Islet precursor cell (in vitro differentiated cells): ENCODE measurements around the gene KCNT2.

Source experiments
- DNase-seq: peaks from one replicate; pipeline ENCODE4 v3.0.0-alpha.2; 2018

KCNT2 gene

GRCh38 chr1:196442366-196442765, 165.9 kb downstream of the KCNT2 start:
- DNase-seq: no peak

- DNase-seq: no peak
Measured at GRCh38 chr1:196440711-196441110, 167.5 kb downstream of the KCNT2 start.

- DNase-seq: no peak
Measured at GRCh38 chr1:196438329-196438728, 169.9 kb downstream of the KCNT2 start.

GRCh38 chr1:196437671-196438070, 170.6 kb downstream of the KCNT2 start:
- no peak for DNase-seq

DNA sequence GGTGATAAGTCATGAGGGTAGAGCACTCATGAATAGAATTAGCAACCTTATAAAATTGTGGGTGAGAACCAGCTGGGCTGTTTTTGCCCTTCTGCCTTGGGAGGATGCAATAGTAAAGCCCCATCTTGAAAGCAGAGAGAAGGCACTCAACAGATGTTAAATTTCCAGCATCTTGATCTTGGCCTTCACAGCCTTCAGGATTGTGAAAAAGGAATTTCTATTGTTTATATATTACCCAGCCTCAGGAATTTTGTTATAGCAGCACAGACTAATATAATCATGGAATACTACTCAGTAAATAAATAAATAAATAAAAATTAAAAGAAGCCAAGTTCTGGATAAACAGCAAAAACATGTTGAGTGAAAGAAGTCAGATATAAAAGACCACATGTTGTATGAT, 175.2 kb downstream of the KCNT2 start:
- DNase-seq: no peak

- no peak for DNase-seq
Measured at GRCh38 chr1:196427976-196428734, 180.1 kb downstream of the KCNT2 start.

DNA sequence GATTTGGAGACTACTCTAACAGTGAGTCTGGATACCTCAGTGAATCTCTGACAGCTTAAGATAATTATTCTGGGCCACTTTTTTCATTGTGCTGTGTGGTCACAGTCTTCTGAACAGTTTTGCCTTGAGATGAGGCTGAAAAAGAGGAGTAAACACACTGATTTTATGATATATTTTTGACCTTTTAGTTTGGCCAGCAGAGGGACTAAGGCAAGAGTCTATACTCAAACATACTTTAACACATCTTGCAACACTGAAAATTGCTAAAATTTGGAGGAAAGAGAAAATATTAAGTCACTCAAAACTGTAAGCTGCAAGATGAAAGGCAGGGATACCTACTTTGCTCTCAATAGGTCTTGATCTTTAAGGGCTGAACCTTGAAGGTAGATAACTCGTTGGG, 182.7 kb downstream of the KCNT2 start:
- no peak for DNase-seq

- no peak for DNase-seq
Measured at GRCh38 chr1:196423612-196424011, 184.6 kb downstream of the KCNT2 start.

GRCh38 chr1:196418772-196419171, 189.5 kb downstream of the KCNT2 start:
- DNase-seq: peak; percentile 56

GRCh38 chr1:196415978-196416377, 192.3 kb downstream of the KCNT2 start:
- DNase-seq: no peak

- no peak for DNase-seq
Measured at GRCh38 chr1:196412326-196412725, 195.9 kb downstream of the KCNT2 start.

GRCh38 chr1:196410768-196411167, 197.5 kb downstream of the KCNT2 start:
- no peak for DNase-seq

GRCh38 chr1:196409586-196409985, 198.7 kb downstream of the KCNT2 start:
- DNase-seq: no peak

GRCh38 chr1:196407358-196408051, 200.7 kb downstream of the KCNT2 start:
- DNase-seq: no peak

DNA sequence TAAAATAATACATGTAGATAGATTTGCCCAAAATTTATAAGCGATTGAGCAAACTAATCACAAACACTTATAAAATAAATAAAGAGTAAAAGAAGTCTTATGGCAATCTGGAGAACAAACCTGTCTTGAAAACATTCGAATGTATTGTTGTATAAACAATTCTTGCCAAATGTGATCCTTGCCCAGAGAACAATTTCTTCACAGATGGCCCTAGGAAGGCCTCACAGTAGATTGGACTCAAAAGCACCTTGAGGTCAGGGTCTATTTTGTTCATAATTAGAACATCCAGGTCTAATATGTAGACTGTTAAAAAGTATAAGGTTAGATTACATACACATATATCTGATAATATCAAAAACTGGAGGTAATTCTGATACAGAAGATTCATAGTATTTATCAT, 202.4 kb downstream of the KCNT2 start:
- DNase-seq: no peak

DNA sequence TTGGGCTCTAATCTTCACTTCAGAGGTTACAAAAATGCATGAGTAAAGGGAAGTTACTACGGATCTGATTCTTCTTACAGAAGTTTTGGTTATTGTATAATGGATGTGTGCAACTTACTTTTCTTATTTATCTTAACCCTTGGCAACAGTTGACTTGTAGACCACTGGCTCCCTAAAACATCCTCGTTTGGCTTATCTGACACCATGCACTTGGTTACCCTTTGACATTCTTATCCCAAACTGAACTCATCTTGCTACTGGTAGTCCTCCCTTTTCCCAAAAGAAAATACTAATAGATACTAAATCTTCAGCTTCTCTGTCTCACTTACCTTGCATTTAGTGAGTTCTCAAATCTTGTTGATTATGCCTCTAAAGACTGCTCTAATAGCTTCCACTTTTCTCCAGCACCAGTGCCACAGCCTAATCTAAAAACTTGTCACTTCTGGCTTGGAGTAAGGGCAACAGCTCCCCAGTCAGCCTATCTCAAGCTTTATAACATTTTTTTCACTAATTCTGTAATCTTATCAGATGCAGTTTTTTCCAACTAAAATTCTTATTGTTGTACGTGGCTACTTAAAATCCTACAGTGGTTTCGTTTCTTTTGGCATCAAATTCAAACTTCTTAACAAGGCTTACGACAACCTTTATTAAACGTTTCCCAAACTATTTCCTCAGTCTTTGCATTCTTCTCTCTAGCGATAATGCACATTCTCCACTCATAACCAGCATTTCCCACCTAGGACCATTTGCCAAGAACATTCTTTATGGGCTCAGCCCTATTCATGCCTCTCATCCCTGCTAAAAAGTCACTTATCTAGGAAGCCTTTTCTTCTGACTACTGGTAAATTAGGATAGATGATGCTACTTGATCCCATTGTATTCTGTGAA, 204.2 kb downstream of the KCNT2 start:
- no peak for DNase-seq

DNA sequence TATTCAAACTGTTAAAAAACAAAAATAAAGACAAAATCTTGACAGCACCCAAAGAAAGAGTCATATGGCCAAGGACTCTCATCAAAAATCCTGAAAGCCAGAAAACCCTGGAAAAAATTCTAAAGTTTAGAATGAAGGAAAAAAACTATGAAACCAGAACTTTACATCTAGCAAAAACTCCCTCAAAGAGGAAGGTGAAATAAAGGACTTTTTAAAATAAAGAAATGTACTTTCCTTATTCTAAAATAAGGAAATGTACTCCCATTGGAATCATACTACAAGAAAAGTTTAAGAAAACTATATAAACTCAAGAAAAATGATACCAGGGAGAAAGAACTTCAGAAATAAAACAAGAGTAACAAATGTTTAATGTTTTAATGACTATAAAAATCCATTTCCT, 206.3 kb downstream of the KCNT2 start:
- DNase-seq: no peak

DNA sequence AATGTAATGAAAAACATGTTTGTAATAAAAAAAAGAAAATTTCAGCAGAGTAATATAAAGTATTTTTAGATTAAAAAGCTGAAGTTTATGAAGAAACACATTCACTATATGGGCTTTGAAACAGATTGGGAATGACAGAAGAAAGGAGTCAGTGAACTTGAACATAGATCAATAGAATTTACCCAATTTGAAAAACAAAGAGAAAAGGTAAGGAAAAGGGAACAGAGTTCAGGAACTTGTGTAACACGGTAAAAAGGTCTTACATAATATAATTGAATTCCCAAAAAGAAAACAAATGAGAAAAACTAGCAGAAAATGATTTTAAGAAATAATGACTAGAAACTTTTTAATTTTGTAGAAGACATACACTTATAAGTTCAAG, 206.8 kb downstream of the KCNT2 start:
- no peak for DNase-seq

DNA sequence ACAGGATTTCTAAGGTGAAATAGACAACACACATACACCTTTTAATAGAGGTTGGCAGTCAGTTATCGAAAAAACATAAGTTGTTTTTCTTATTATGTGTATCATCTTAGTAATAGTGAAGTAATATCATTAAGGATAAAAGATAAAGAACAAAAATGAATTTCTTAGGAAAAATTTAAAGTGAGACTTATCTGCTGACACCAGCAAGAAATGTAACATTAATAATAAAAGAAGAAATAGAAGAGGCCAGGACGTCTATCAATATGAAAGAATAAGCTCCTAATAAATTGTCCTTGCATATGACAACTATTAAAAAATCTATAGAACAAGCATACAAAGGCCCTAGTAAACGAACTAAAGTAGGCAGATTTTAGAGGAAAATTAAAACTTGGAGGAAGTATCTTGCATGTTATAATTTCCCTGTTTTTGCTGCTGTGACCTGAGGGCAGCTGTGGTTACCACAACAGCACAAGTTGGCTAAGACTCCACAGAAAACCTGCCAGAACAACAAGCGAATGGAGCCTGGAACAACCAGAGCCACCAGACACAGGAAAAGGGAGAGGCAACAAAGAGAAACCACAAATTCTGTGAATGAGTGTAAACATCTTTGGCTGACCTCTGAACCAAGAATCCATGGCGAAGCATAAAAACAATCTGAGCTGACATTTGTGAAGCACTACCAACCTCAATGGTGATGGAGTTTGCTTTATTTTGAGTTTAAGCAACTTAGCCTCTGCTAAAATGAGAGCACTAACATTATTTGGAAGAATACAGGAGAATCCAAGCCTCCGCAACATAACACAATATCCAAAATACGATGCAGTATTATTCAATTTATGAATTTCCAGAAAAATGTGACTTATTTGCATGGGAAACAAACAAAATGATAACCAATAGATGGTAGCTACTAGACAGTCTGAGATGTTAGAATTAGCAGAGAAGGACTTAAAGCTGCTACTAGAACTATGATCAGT, 207.5 kb downstream of the KCNT2 start:
- DNase-seq: peak; percentile 90

DNA sequence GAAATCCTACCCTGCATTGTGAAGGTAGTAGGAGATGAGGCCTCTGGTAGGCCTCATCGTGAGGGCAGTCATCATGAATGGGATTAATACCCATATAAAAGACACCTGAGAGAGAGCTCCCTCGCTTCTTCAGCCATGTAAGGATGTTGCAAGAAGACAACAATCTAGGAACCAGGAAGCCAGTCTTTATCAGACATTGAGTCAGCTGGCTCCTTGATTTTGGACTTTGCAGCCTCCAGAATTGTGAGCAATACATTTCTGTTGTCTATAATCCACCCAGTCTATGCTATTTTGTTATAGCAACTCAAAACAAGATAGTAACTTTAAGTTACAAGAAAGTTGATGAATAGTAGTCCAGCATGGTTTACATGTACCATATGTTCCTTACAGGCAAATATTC, 208.5 kb downstream of the KCNT2 start:
- no peak for DNase-seq

GRCh38 chr1:196393742-196394141, 214.5 kb downstream of the KCNT2 start:
- DNase-seq: no peak

GRCh38 chr1:196393282-196393681, 215.0 kb downstream of the KCNT2 start:
- DNase-seq: no peak
